Measurements from ENCODE around the gene GPR160.
"Not testable (repeated sequence)": the region's sequence is repeated elsewhere in the genome, so short reads cannot be mapped to it uniquely, and the experiment has no call there.

- not testable (repeated sequence) for TF ChIP-seq CTCF, POLR2A (IDR thresholded peaks at IDR 0.05)
Observed at GRCh38 chr3:170114165-170114564, 76.4 kb downstream of the GPR160 start.

Data from body of pancreas (tissue), 4 donors.